H1 (cell line): Measurements from ENCODE around the gene MOB3B. TPM values are rescaled to one million over a fixed set of nuclear protein-coding genes. Genes with fewer than 3 reads are reported as not detected.

Experiments
- CTCF ChIA-PET: fragments of 300-600 bp; sonication (Branson Sonifier 250); formaldehyde crosslinking; loops from one replicate; lab custom pipeline; 2021; ENCODE audit not compliant: partially characterized antibody; lab: Charles Lee
- POLR2A ChIA-PET: fragments of 300-600 bp; sonication (Branson Sonifier 250); formaldehyde crosslinking; loops from one replicate; lab custom pipeline; 2021; ENCODE audit warnings: inconsistent platforms; ENCODE audit not compliant: partially characterized antibody; lab: Charles Lee
- DNase-seq, 2 experiments: peaks; one replicate each; pipeline versions ENCODE4 v3.0.0 to v3.0.0-alpha.2; 2010 to 2022; ENCODE audit warnings: low spot score in 2 of 2, low read depth in 1 of 2, mixed read lengths in 1 of 2
- FAIRE-seq: peaks from 2 replicates; lab custom pipeline; 2011; peaks lifted over from hg19 to GRCh38; lab: Jason Lieb, UNC
- H2AFZ ChIP-seq: 2 replicates; pipeline ENCODE4 v1.8.1; 2012; ENCODE audit warnings: low read length, inconsistent platforms
- H2AK5ac ChIP-seq: 2 replicates; pipeline ENCODE4 v1.6.1; 2013; ENCODE audit warnings: low read depth, low read length
- H2BK120ac ChIP-seq: replicated peaks from 2 replicates; pipeline ENCODE3; 2013; ENCODE audit warnings: low read depth, low read length, inconsistent platforms
- H2BK12ac ChIP-seq: 2 replicates; pipeline ENCODE4 v1.6.1; 2013; ENCODE audit warnings: low read depth, low read length
- H2BK15ac ChIP-seq: 2 replicates; pipeline ENCODE4 v1.6.1; 2013; ENCODE audit warnings: low read length
- H2BK20ac ChIP-seq: 2 replicates; pipeline ENCODE4 v1.6.1; 2013; ENCODE audit warnings: low read length
- H2BK5ac ChIP-seq: 2 replicates; pipeline ENCODE4 v1.6.1; 2013; ENCODE audit warnings: low read depth, low read length
- H3K14ac ChIP-seq: 2 replicates; pipeline ENCODE4 v1.6.1; 2013; ENCODE audit warnings: inconsistent platforms; ENCODE audit not compliant: insufficient read length
- H3K18ac ChIP-seq: 2 replicates; pipeline ENCODE4 v1.6.1; 2013; ENCODE audit warnings: low read length; ENCODE audit errors: extremely low read depth
- H3K23ac ChIP-seq: 2 replicates; pipeline ENCODE4 v1.6.1; 2013; ENCODE audit warnings: inconsistent platforms; ENCODE audit not compliant: insufficient read length
- H3K23me2 ChIP-seq: 2 replicates; pipeline ENCODE4 v1.6.1; 2013; ENCODE audit warnings: low read depth, low read length
- H3K27ac ChIP-seq: 2 replicates; pipeline ENCODE4 v1.6.1; 2011; ENCODE audit warnings: low read depth, low read length, inconsistent platforms
- H3K27me3 ChIP-seq, 4 experiments: replicated peaks in 1 of 4; 1 replicate in 1 of 4; 2 replicates in 3 of 4; pipeline versions ENCODE4 v1.6.1 to v1.8.1; 2011 to 2013; ENCODE audit warnings: low read length in 3 of 4, mild to moderate bottlenecking in 3 of 4, inconsistent platforms in 2 of 4, mixed read lengths in 2 of 4, moderate library complexity in 1 of 4; ENCODE audit not compliant: control insufficient read depth in 3 of 4, insufficient read depth in 3 of 4; ENCODE audit errors: extremely low read depth in 1 of 4
- H3K36me3 ChIP-seq, 4 experiments: 2 replicates each; pipeline versions ENCODE4 v1.6.1 to v1.8.1; 2011 to 2013; ENCODE audit warnings: mild to moderate bottlenecking in 4 of 4, low read length in 3 of 4, moderate library complexity in 2 of 4, control low read depth in 1 of 4, inconsistent platforms in 1 of 4; ENCODE audit not compliant: insufficient read depth in 4 of 4, control insufficient read depth in 2 of 4
- H3K4ac ChIP-seq: replicated peaks from 2 replicates; pipeline ENCODE3; 2013; ENCODE audit warnings: low read length, low read depth, mixed read lengths, inconsistent platforms; ENCODE audit not compliant: insufficient read length
- H3K4me1 ChIP-seq, 4 experiments: replicated peaks in 1 of 4; 1 replicate in 1 of 4; 2 replicates in 3 of 4; pipeline versions ENCODE4 v1.6.1 to v1.8.1; 2011 to 2013; ENCODE audit warnings: low read length in 3 of 4, inconsistent platforms in 2 of 4, mixed read lengths in 1 of 4; ENCODE audit not compliant: insufficient read depth in 4 of 4, control insufficient read depth in 3 of 4
- H3K4me2 ChIP-seq, 2 experiments: 2 replicates each; pipeline versions ENCODE4 v1.6.1 to v1.8.1; 2011 to 2013; ENCODE audit warnings: low read depth in 2 of 2, low read length in 2 of 2, control low read depth in 1 of 2, inconsistent platforms in 1 of 2, mild to moderate bottlenecking in 1 of 2; ENCODE audit not compliant: insufficient read depth in 1 of 2
- H3K4me3 ChIP-seq, 4 experiments: fragments of 200-600, 300-600 bp in 1 of 4; sonication (generic), shearing (Covaris generic), sonication (Bioruptor Twin) in 1 of 4; 2 replicates each; pipeline versions ENCODE4 v1.5.1 to v1.8.1; 2011 to 2016; ENCODE audit warnings: low read length in 4 of 4, low read depth in 3 of 4, control low read depth in 2 of 4, inconsistent platforms in 2 of 4, mild to moderate bottlenecking in 2 of 4, mixed read lengths in 1 of 4, moderate library complexity in 1 of 4; ENCODE audit not compliant: insufficient read depth in 2 of 4; ENCODE audit errors: extremely low read depth in 1 of 4
- H3K56ac ChIP-seq: replicated peaks from 2 replicates; pipeline ENCODE3; 2013; ENCODE audit warnings: low read depth, mild to moderate bottlenecking, mixed read lengths, low read length, inconsistent platforms; ENCODE audit not compliant: insufficient read length
- H3K79me1 ChIP-seq: 2 replicates; pipeline ENCODE4 v1.6.1; 2013; ENCODE audit warnings: low read depth, low read length, control low read depth
- H3K79me2 ChIP-seq, 2 experiments: 2 replicates each; pipeline versions ENCODE4 v1.6.1 to v1.8.1; 2012 to 2013; ENCODE audit warnings: low read length in 2 of 2, mild to moderate bottlenecking in 2 of 2, inconsistent platforms in 1 of 2; ENCODE audit not compliant: insufficient read depth in 2 of 2, control insufficient read depth in 1 of 2
- H3K9ac ChIP-seq, 4 experiments: replicated peaks in 1 of 4; 1 replicate in 1 of 4; 2 replicates in 3 of 4; pipeline versions ENCODE4 v1.6.1 to v1.8.1; 2011 to 2013; ENCODE audit warnings: low read depth in 3 of 4, low read length in 3 of 4, control low read depth in 2 of 4, mild to moderate bottlenecking in 2 of 4, moderate library complexity in 2 of 4, inconsistent platforms in 1 of 4; ENCODE audit errors: extremely low read depth in 1 of 4
- H3K9me3 ChIP-seq, 2 experiments: 2 replicates each; pipeline versions ENCODE4 v1.6.1 to v1.8.1; 2012 to 2013; ENCODE audit warnings: mild to moderate bottlenecking in 2 of 2, moderate library complexity in 2 of 2, control low read depth in 1 of 2, inconsistent platforms in 1 of 2, low read depth in 1 of 2, low read length in 1 of 2, mixed read lengths in 1 of 2; ENCODE audit not compliant: insufficient read depth in 2 of 2
- H4K20me1 ChIP-seq, 2 experiments: replicated peaks in 1 of 2; 2 replicates each; pipeline versions ENCODE3 to v1.8.1; 2011 to 2013; ENCODE audit warnings: inconsistent platforms in 2 of 2, low read length in 2 of 2, mild to moderate bottlenecking in 1 of 2; ENCODE audit not compliant: insufficient read depth in 2 of 2, control insufficient read depth in 1 of 2
- H4K5ac ChIP-seq: 2 replicates; pipeline ENCODE4 v1.6.1; 2013; ENCODE audit warnings: low read length, low read depth, mixed read lengths, inconsistent platforms; ENCODE audit not compliant: insufficient read length
- H4K8ac ChIP-seq: 2 replicates; pipeline ENCODE4 v1.8.0; 2013; ENCODE audit warnings: mild to moderate bottlenecking, moderate library complexity, low read length, inconsistent platforms; ENCODE audit not compliant: insufficient read depth; ENCODE audit errors: extremely low read depth
- H4K91ac ChIP-seq: replicated peaks from 2 replicates; pipeline ENCODE3; 2013; ENCODE audit warnings: low read length, mixed read lengths, inconsistent platforms; ENCODE audit not compliant: insufficient read length
- EZH2 ChIP-seq: fragments of 200-600 bp; sonication (generic); IDR thresholded peaks from 2 replicates; pipeline ENCODE4 v1.7.1; 2012; ENCODE audit warnings: low read depth, mild to moderate bottlenecking, moderate library complexity, low read length, inconsistent platforms; ENCODE audit not compliant: severe bottlenecking
- PHF8 ChIP-seq: fragments of 200-600 bp; sonication (generic); conservative IDR thresholded peaks from 2 replicates; pipeline ENCODE4 v1.7.1; 2012; ENCODE audit warnings: low read depth, mild to moderate bottlenecking, inconsistent platforms, low read length, moderate library complexity
- WGBS, 2 experiments: shearing (Covaris generic) in 1 of 2; methylation state at CpG; one replicate each; pipeline versions ENCODE4 v1.1.6 to v1.1.7; 2013 to 2015; ENCODE audit warnings: low lambda C conversion rate in 2 of 2, mixed read lengths in 2 of 2, inconsistent platforms in 1 of 2, low coverage in 1 of 2, missing lambda C conversion rate in 1 of 2; ENCODE audit not compliant: insufficient replicate concordance in 2 of 2, insufficient coverage in 1 of 2, insufficient read length in 1 of 2; ENCODE audit errors: extremely low coverage in 1 of 2, missing lambda C conversion rate in 1 of 2; 5-methylcytosine and 5-hydroxymethylcytosine counted together
- polyA plus RNA-seq, 7 experiments: library from polyadenylated mRNA; depleted of rRNA in 3 of 7; stranded (reverse) in 5 of 7; unstranded in 2 of 7; fragments of >200 nt in 5 of 7; fragments of 200-250 nt in 2 of 7; gene quantifications; 1 replicate in 5 of 7; 2 replicates in 1 of 7; 4 replicates in 1 of 7; pipeline versions ENCODE4 v1.2.1 to v1.2.3, GENCODE V29; 2011 to 2013; ENCODE audit warnings: missing spikeins in 2 of 7, mixed read lengths in 2 of 7
- total RNA-seq: library from RNA; stranded (reverse); fragmentation: NEBNext Ultra II Directional; extraction: Animal tissue kit (Norgen Biotek cat#: 25700); gene quantifications from 2 replicates; pipeline ENCODE4 v1.2.1, GENCODE V29; 2021

MOB3B gene
- total and polyA plus RNA-seq, 2 of the 8 experiments (the other 6 are each of a cell fraction or from before 2014, with no cell fraction given), result 12.7 to 16.1 TPM

DNA sequence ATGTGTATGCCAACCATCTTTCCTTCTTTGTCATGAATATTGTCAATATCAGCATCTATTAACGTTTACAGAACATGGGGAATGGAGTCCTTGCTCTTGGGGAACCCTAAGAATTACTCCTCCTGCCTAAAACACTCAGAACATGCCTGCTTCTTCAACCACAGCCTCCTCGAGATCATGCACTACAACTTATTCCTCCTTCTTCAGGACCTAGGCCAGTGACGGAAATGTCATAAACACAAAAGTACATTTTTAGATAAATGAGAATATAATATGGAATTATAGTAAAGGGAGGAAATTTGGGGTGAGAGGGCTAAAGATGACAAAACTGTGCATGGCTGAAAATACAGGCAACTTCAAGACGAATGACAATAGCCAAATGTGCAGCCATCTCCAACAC lies 8.6 kb downstream of the MOB3B start:
- no peak overlapping the region for H3K9ac ChIP-seq
- POLR2A ChIA-PET, result no interaction called here
- no peak overlapping the region for H3K56ac ChIP-seq
- DNase-seq (no peak), FAIRE-seq (no peak)
- H4K8ac ChIP-seq, result no peak overlapping the region
- H3K18ac ChIP-seq, result no peak overlapping the region
- H2BK20ac ChIP-seq, result no peak overlapping the region
- H4K20me1 ChIP-seq, result no peaks in the 10 kb centered on the region
- H3K36me3 ChIP-seq, result no peaks in the 10 kb centered on the region
- no peak overlapping the region for H4K91ac ChIP-seq
- no peaks in the 10 kb centered on the region for H3K23me2 ChIP-seq
- no peak overlapping the region for H2BK120ac ChIP-seq
- H3K4me3 ChIP-seq, result no peak overlapping the region
- no peak overlapping the region for H3K27ac ChIP-seq
- H2BK12ac ChIP-seq, result no peak overlapping the region
- no peak overlapping the region for H3K4me2 ChIP-seq
- peaks cover 0 to 2% (median 0%) of the 10 kb centered on the region in 4 experiments; a peak in 1 of 7 replicates for H3K4me1 ChIP-seq
- H3K79me2 ChIP-seq, result peaks cover 0 to 35% of the 10 kb centered on the region in 2 experiments; a peak in 3 of 4 replicates
- H2BK15ac ChIP-seq, result no peak overlapping the region
- WGBS, 2 experiments, result 84% methylated on average over 4 of the region's 4 CpGs; no CpG with 5 or more reads in 1 of the 2 experiments
- H3K14ac ChIP-seq, result no peak overlapping the region
- no peak overlapping the region for H2BK5ac ChIP-seq
- no peak overlapping the region for H2AK5ac ChIP-seq
- H3K23ac ChIP-seq, result no peak overlapping the region
- no peak overlapping the region for H3K4ac ChIP-seq
- no peaks in the 10 kb centered on the region for H3K27me3 ChIP-seq
- peaks cover 2% of the 10 kb centered on the region; the same call in 1 of the 2 replicates for H3K79me1 ChIP-seq
- no peak for TF ChIP-seq PHF8
- TF ChIP-seq EZH2, result no peak
- H2AFZ ChIP-seq, result no peak overlapping the region
- no peaks in the 10 kb centered on the region for H3K9me3 ChIP-seq
- no peak overlapping the region for H4K5ac ChIP-seq
- CTCF ChIA-PET, result interaction anchor here (0.6 to 1.6 kb wide), 3 partner anchors 9 to 691 kb away, joined by 3 to 4 read pairs (median 4); no protein-coding TSS in a partner anchor
